ENCODE data around the gene S100A13.
"Not testable (repeated sequence)": the region's sequence is repeated elsewhere in the genome, so short reads cannot be mapped to it uniquely, and the experiment has no call there.

The S100A13 gene

GRCh38 chr1:153647346-153647714 lies 20.0 kb upstream of the S100A13 start:
- no peak for DNase-seq

GRCh38 chr1:153646672-153647345 lies 19.5 kb upstream of the S100A13 start:
- peak; percentile 83 for DNase-seq

GRCh38 chr1:153643816-153644215 lies 16.5 kb upstream of the S100A13 start:
- DNase-seq: no peak

GRCh38 chr1:153643100-153643499 lies 15.8 kb upstream of the S100A13 start:
- DNase-seq: no peak

GRCh38 chr1:153642161-153642560 lies 14.9 kb upstream of the S100A13 start:
- DNase-seq: no peak

- DNase-seq: no peak
These were observed 13.6 kb upstream of the S100A13 start for GRCh38 chr1:153640861-153641260.

- DNase-seq: not testable (repeated sequence)
These were observed 12.9 kb upstream of the S100A13 start for GRCh38 chr1:153640213-153640612.

- DNase-seq: no peak
These were observed 12.0 kb upstream of the S100A13 start for GRCh38 chr1:153639280-153639679.

GRCh38 chr1:153638261-153638660 lies 11.0 kb upstream of the S100A13 start:
- DNase-seq: no peak

GRCh38 chr1:153636312-153636711 lies 9.0 kb upstream of the S100A13 start:
- no peak for DNase-seq

- DNase-seq: no peak
These were observed 8.6 kb upstream of the S100A13 start for GRCh38 chr1:153635872-153636271.

GRCh38 chr1:153633754-153634665 lies 6.7 kb upstream of the S100A13 start, which contains the start of gene CHTOP:
CHTOP (plus strand) TSS chr1:153634066; CDS start chr1:153636589, 2,523 bp downstream.
- DNase-seq: peak; percentile 99

GRCh38 chr1:153633161-153633753 lies 6.0 kb upstream of the S100A13 start:
- DNase-seq: no peak

- no peak for DNase-seq
These were observed 4.0 kb upstream of the S100A13 start for GRCh38 chr1:153631047-153632022.

- no peak for DNase-seq
These were observed 3.1 kb upstream of the S100A13 start for GRCh38 chr1:153630384-153630783.

GRCh38 chr1:153629971-153630370 lies 2.7 kb upstream of the S100A13 start:
- no peak for DNase-seq

- no peak for DNase-seq
These were observed 2.0 kb upstream of the S100A13 start for GRCh38 chr1:153629343-153629665.

GRCh38 chr1:153628638-153629342 lies 1.5 kb upstream of the S100A13 start:
- DNase-seq: no peak

- no peak for DNase-seq
These were observed 666 bp upstream of the S100A13 start, which contains the start of gene S100A1 for GRCh38 chr1:153627715-153628626. S100A1 (plus strand) TSS chr1:153628434; CDS start chr1:153630522, 2,088 bp downstream.

- no peak for DNase-seq
These were observed 815 bp downstream of the S100A13 start for GRCh38 chr1:153626477-153626903.

Measured in inflammatory macrophage treated with lipopolysaccharide for 4 hours (primary cell).